ENCODE measurements around the gene ST6GALNAC3.

The ST6GALNAC3 gene

GRCh38 chr1:76679534-76680152, 605.1 kb downstream of the ST6GALNAC3 start:
- Histone ChIP-seq H4K5ac (ENCODE audit: low read length) (no peak overlapping the region), H3K27me3 (ENCODE audit: insufficient read depth, low read length, poor library complexity) (no peaks in the 10 kb centered on the region), H2AK5ac (ENCODE audit: low read length) (no peak overlapping the region), H3K9ac (ENCODE audit: low read length) (no peak overlapping the region), H3K4me1 (ENCODE audit: control insufficient read depth, low read depth, low read length) (peaks cover 2% of the 10 kb centered on the region), H3K18ac (ENCODE audit: low read length) (no peak overlapping the region), H3K23ac (ENCODE audit: low read length) (no peak overlapping the region), H2BK15ac (replicated peaks; ENCODE audit: low read depth) (no peak overlapping the region), H3K4me3 (ENCODE audit: low read length) (no peak overlapping the region), H3K27ac (ENCODE audit: low read depth, low read length) (no peak overlapping the region), H3K79me1 (ENCODE audit: low read length) (no peaks in the 10 kb centered on the region), H3K79me2 (ENCODE audit: control insufficient read depth, insufficient read depth, low read length) (no peaks in the 10 kb centered on the region), H3K4me2 (ENCODE audit: low read length) (no peak overlapping the region), H2BK5ac (ENCODE audit: low read length) (no peak overlapping the region), H3K36me3 (ENCODE audit: control insufficient read depth, insufficient read depth, low read length) (no peaks in the 10 kb centered on the region), H4K8ac (ENCODE audit: low read depth, low read length) (no peak overlapping the region), H3K56ac (ENCODE audit: low read length) (no peak overlapping the region), H2BK120ac (ENCODE audit: low read depth, low read length) (no peak overlapping the region), H3K4ac (ENCODE audit: low read depth, low read length) (no peak overlapping the region)
- no CpG with 5 or more reads among the region's 8 CpGs for WGBS (ENCODE audit: extremely low coverage, insufficient coverage, low lambda C conversion rate)
- DNase-seq, result no peak

- WGBS (ENCODE audit: extremely low coverage, insufficient coverage, low lambda C conversion rate), result no CpG with 5 or more reads among the region's 1 CpG
- H3K56ac ChIP-seq (ENCODE audit: low read length), result no peak overlapping the region
- no peak overlapping the region for H3K4ac ChIP-seq (ENCODE audit: low read depth, low read length)
- H3K4me3 ChIP-seq (ENCODE audit: low read length), result no peak overlapping the region
- no peak overlapping the region for H3K27ac ChIP-seq (ENCODE audit: low read depth, low read length)
- no peak overlapping the region for H3K23ac ChIP-seq (ENCODE audit: low read length)
- H3K9ac ChIP-seq (ENCODE audit: low read length), result no peak overlapping the region
- H2AK5ac ChIP-seq (ENCODE audit: low read length), result no peak overlapping the region
- H2BK5ac ChIP-seq (ENCODE audit: low read length), result no peak overlapping the region
- no peak overlapping the region for H2BK15ac ChIP-seq (replicated peaks; ENCODE audit: low read depth)
- H3K18ac ChIP-seq (ENCODE audit: low read length), result no peak overlapping the region
- H3K79me1 ChIP-seq (ENCODE audit: low read length), result no peaks in the 10 kb centered on the region
- no peaks in the 10 kb centered on the region for H3K36me3 ChIP-seq (ENCODE audit: control insufficient read depth, insufficient read depth, low read length)
- DNase-seq, result no peak
- H4K5ac ChIP-seq (ENCODE audit: low read length), result no peak overlapping the region
- no peaks in the 10 kb centered on the region for H3K79me2 ChIP-seq (ENCODE audit: control insufficient read depth, insufficient read depth, low read length)
- H3K27me3 ChIP-seq (ENCODE audit: insufficient read depth, low read length, poor library complexity), result no peaks in the 10 kb centered on the region
- no peak overlapping the region for H2BK120ac ChIP-seq (ENCODE audit: low read depth, low read length)
- no peak overlapping the region for H3K4me2 ChIP-seq (ENCODE audit: low read length)
- H3K4me1 ChIP-seq (ENCODE audit: control insufficient read depth, low read depth, low read length), result no peaks in the 10 kb centered on the region
- no peak overlapping the region for H4K8ac ChIP-seq (ENCODE audit: low read depth, low read length)
Observed at GRCh38 chr1:76680651-76681050, 606.1 kb downstream of the ST6GALNAC3 start.

- Histone ChIP-seq H2BK120ac (ENCODE audit: low read depth, low read length) (no peak overlapping the region), H3K9ac (ENCODE audit: low read length) (no peak overlapping the region), H4K8ac (ENCODE audit: low read depth, low read length) (no peak overlapping the region), H2BK5ac (ENCODE audit: low read length) (no peak overlapping the region), H4K5ac (ENCODE audit: low read length) (no peak overlapping the region), H2BK15ac (replicated peaks; ENCODE audit: low read depth) (no peak overlapping the region), H3K18ac (ENCODE audit: low read length) (no peak overlapping the region), H3K23ac (ENCODE audit: low read length) (no peak overlapping the region), H3K4me3 (ENCODE audit: low read length) (no peak overlapping the region), H3K79me2 (ENCODE audit: control insufficient read depth, insufficient read depth, low read length) (no peaks in the 10 kb centered on the region), H3K4ac (ENCODE audit: low read depth, low read length) (no peak overlapping the region), H3K4me2 (ENCODE audit: low read length) (no peak overlapping the region), H3K27ac (ENCODE audit: low read depth, low read length) (no peak overlapping the region), H3K4me1 (ENCODE audit: control insufficient read depth, low read depth, low read length) (no peaks in the 10 kb centered on the region), H2AK5ac (ENCODE audit: low read length) (no peak overlapping the region), H3K79me1 (ENCODE audit: low read length) (no peaks in the 10 kb centered on the region), H3K36me3 (ENCODE audit: control insufficient read depth, insufficient read depth, low read length) (no peaks in the 10 kb centered on the region), H3K27me3 (ENCODE audit: insufficient read depth, low read length, poor library complexity) (no peaks in the 10 kb centered on the region), H3K56ac (ENCODE audit: low read length) (no peak overlapping the region)
- WGBS (ENCODE audit: extremely low coverage, insufficient coverage, low lambda C conversion rate), result no CpG with 5 or more reads among the region's 1 CpG
- DNase-seq, result peak; percentile 44
Observed at GRCh38 chr1:76682138-76682537, 607.6 kb downstream of the ST6GALNAC3 start.

All from mesendoderm (in vitro differentiated cells).